ENCODE measurements around the gene C6orf89.

The C6orf89 gene

GRCh38 chr6:36964908-36965307, 79.2 kb downstream of the C6orf89 start:
- no peaks in the 10 kb centered on the region for H3K9me3 ChIP-seq (ENCODE audit: insufficient read depth, low read depth, low read length)
- WGBS: 93% methylated on average over 4 of the region's 4 CpGs
- no peaks in the 10 kb centered on the region for H3K4me1 ChIP-seq (ENCODE audit: insufficient read depth, low read length)
- H3K27ac ChIP-seq (ENCODE audit: low read depth, low read length): no peak overlapping the region
- H3K36me3 ChIP-seq (ENCODE audit: insufficient read depth, low read length): peaks cover 29% of the 10 kb centered on the region
- no peak overlapping the region for H3K9ac ChIP-seq (ENCODE audit: low read depth, low read length)
- no peaks in the 10 kb centered on the region for H3K27me3 ChIP-seq (ENCODE audit: insufficient read depth, low read length)
- no peak overlapping the region for H3K4me3 ChIP-seq (ENCODE audit: low read length)

GRCh38 chr6:36967301-36967700, 81.5 kb downstream of the C6orf89 start:
- H3K4me1 ChIP-seq (ENCODE audit: insufficient read depth, low read length): no peaks in the 10 kb centered on the region
- peaks cover 52% of the 10 kb centered on the region for H3K36me3 ChIP-seq (ENCODE audit: insufficient read depth, low read length)
- H3K9me3 ChIP-seq (ENCODE audit: insufficient read depth, low read depth, low read length): no peaks in the 10 kb centered on the region
- no peak overlapping the region for H3K4me3 ChIP-seq (ENCODE audit: low read length)
- no peak overlapping the region for H3K27ac ChIP-seq (ENCODE audit: low read depth, low read length)
- 93% methylated on average over 3 of the region's 3 CpGs for WGBS
- no peak overlapping the region for H3K9ac ChIP-seq (ENCODE audit: low read depth, low read length)
- H3K27me3 ChIP-seq (ENCODE audit: insufficient read depth, low read length): no peaks in the 10 kb centered on the region

GRCh38 chr6:36967757-36968156, 82.0 kb downstream of the C6orf89 start:
- H3K27ac ChIP-seq (ENCODE audit: low read depth, low read length): no peak overlapping the region
- no peaks in the 10 kb centered on the region for H3K27me3 ChIP-seq (ENCODE audit: insufficient read depth, low read length)
- no peaks in the 10 kb centered on the region for H3K4me1 ChIP-seq (ENCODE audit: insufficient read depth, low read length)
- WGBS: 94% methylated on average over 4 of the region's 4 CpGs
- no peak overlapping the region for H3K9ac ChIP-seq (ENCODE audit: low read depth, low read length)
- no peak overlapping the region for H3K4me3 ChIP-seq (ENCODE audit: low read length)
- no peaks in the 10 kb centered on the region for H3K9me3 ChIP-seq (ENCODE audit: insufficient read depth, low read depth, low read length)
- H3K36me3 ChIP-seq (ENCODE audit: insufficient read depth, low read length): peaks cover 57% of the 10 kb centered on the region

- H3K9ac ChIP-seq (ENCODE audit: low read depth, low read length): no peak overlapping the region
- no peak overlapping the region for H3K4me3 ChIP-seq (ENCODE audit: low read length)
- H3K36me3 ChIP-seq (ENCODE audit: insufficient read depth, low read length): peaks cover 64% of the 10 kb centered on the region
- H3K4me1 ChIP-seq (ENCODE audit: insufficient read depth, low read length): no peaks in the 10 kb centered on the region
- no peak overlapping the region for H3K27ac ChIP-seq (ENCODE audit: low read depth, low read length)
- H3K9me3 ChIP-seq (ENCODE audit: insufficient read depth, low read depth, low read length): no peaks in the 10 kb centered on the region
- WGBS: 96% methylated on average over 16 of the region's 16 CpGs
- no peaks in the 10 kb centered on the region for H3K27me3 ChIP-seq (ENCODE audit: insufficient read depth, low read length)
Observed at GRCh38 chr6:36968266-36968977, 82.7 kb downstream of the C6orf89 start.

GRCh38 chr6:36969240-36969691, 83.5 kb downstream of the C6orf89 start:
- H3K36me3 ChIP-seq (ENCODE audit: insufficient read depth, low read length): peaks cover 72% of the 10 kb centered on the region
- H3K27me3 ChIP-seq (ENCODE audit: insufficient read depth, low read length): no peaks in the 10 kb centered on the region
- no peak overlapping the region for H3K9ac ChIP-seq (ENCODE audit: low read depth, low read length)
- no peak overlapping the region for H3K4me3 ChIP-seq (ENCODE audit: low read length)
- no peaks in the 10 kb centered on the region for H3K4me1 ChIP-seq (ENCODE audit: insufficient read depth, low read length)
- WGBS: 92% methylated on average over 14 of the region's 14 CpGs
- H3K9me3 ChIP-seq (ENCODE audit: insufficient read depth, low read depth, low read length): no peaks in the 10 kb centered on the region
- H3K27ac ChIP-seq (ENCODE audit: low read depth, low read length): no peak overlapping the region

- Histone ChIP-seq H3K27me3 (ENCODE audit: insufficient read depth, low read length) (no peaks in the 10 kb centered on the region), H3K4me3 (ENCODE audit: low read length) (no peak overlapping the region), H3K36me3 (ENCODE audit: insufficient read depth, low read length) (peaks cover 82% of the 10 kb centered on the region), H3K27ac (ENCODE audit: low read depth, low read length) (no peak overlapping the region), H3K4me1 (ENCODE audit: insufficient read depth, low read length) (no peaks in the 10 kb centered on the region), H3K9ac (ENCODE audit: low read depth, low read length) (no peak overlapping the region), H3K9me3 (ENCODE audit: insufficient read depth, low read depth, low read length) (no peaks in the 10 kb centered on the region)
- WGBS: 95% methylated on average over 16 of the region's 17 CpGs
Observed at GRCh38 chr6:36969988-36970891, 84.5 kb downstream of the C6orf89 start.

GRCh38 chr6:36970892-36971842, 85.4 kb downstream of the C6orf89 start:
- H3K9ac ChIP-seq (ENCODE audit: low read depth, low read length): no peak overlapping the region
- H3K27ac ChIP-seq (ENCODE audit: low read depth, low read length): no peak overlapping the region
- H3K9me3 ChIP-seq (ENCODE audit: insufficient read depth, low read depth, low read length): no peaks in the 10 kb centered on the region
- H3K36me3 ChIP-seq (ENCODE audit: insufficient read depth, low read length): peaks cover 91% of the 10 kb centered on the region
- no peak overlapping the region for H3K4me3 ChIP-seq (ENCODE audit: low read length)
- no peaks in the 10 kb centered on the region for H3K27me3 ChIP-seq (ENCODE audit: insufficient read depth, low read length)
- 91% methylated on average over 17 of the region's 17 CpGs for WGBS
- H3K4me1 ChIP-seq (ENCODE audit: insufficient read depth, low read length): no peaks in the 10 kb centered on the region

- peaks cover 100% of the 10 kb centered on the region for H3K36me3 ChIP-seq (ENCODE audit: insufficient read depth, low read length)
- H3K27me3 ChIP-seq (ENCODE audit: insufficient read depth, low read length): no peaks in the 10 kb centered on the region
- no peaks in the 10 kb centered on the region for H3K9me3 ChIP-seq (ENCODE audit: insufficient read depth, low read depth, low read length)
- no peak overlapping the region for H3K27ac ChIP-seq (ENCODE audit: low read depth, low read length)
- H3K4me3 ChIP-seq (ENCODE audit: low read length): no peak overlapping the region
- no peak overlapping the region for H3K9ac ChIP-seq (ENCODE audit: low read depth, low read length)
- WGBS: 93% methylated on average over 14 of the region's 14 CpGs
- no peaks in the 10 kb centered on the region for H3K4me1 ChIP-seq (ENCODE audit: insufficient read depth, low read length)
Observed at GRCh38 chr6:36971921-36972673, 86.3 kb downstream of the C6orf89 start.

GRCh38 chr6:36973190-36973589, 87.4 kb downstream of the C6orf89 start:
- H3K9ac ChIP-seq (ENCODE audit: low read depth, low read length): no peak overlapping the region
- no peaks in the 10 kb centered on the region for H3K9me3 ChIP-seq (ENCODE audit: insufficient read depth, low read depth, low read length)
- H3K4me1 ChIP-seq (ENCODE audit: insufficient read depth, low read length): no peaks in the 10 kb centered on the region
- no peak overlapping the region for H3K27ac ChIP-seq (ENCODE audit: low read depth, low read length)
- H3K27me3 ChIP-seq (ENCODE audit: insufficient read depth, low read length): no peaks in the 10 kb centered on the region
- 91% methylated on average over 1 of the region's 1 CpG for WGBS
- H3K36me3 ChIP-seq (ENCODE audit: insufficient read depth, low read length): peaks cover 100% of the 10 kb centered on the region
- H3K4me3 ChIP-seq (ENCODE audit: low read length): no peak overlapping the region

GRCh38 chr6:36973647-36974046, 87.9 kb downstream of the C6orf89 start:
- no peaks in the 10 kb centered on the region for H3K4me1 ChIP-seq (ENCODE audit: insufficient read depth, low read length)
- no peak overlapping the region for H3K4me3 ChIP-seq (ENCODE audit: low read length)
- WGBS: 93% methylated on average over 4 of the region's 4 CpGs
- no peaks in the 10 kb centered on the region for H3K27me3 ChIP-seq (ENCODE audit: insufficient read depth, low read length)
- peaks cover 100% of the 10 kb centered on the region for H3K36me3 ChIP-seq (ENCODE audit: insufficient read depth, low read length)
- no peak overlapping the region for H3K9ac ChIP-seq (ENCODE audit: low read depth, low read length)
- H3K9me3 ChIP-seq (ENCODE audit: insufficient read depth, low read depth, low read length): no peaks in the 10 kb centered on the region
- H3K27ac ChIP-seq (ENCODE audit: low read depth, low read length): no peak overlapping the region

Data from HUES64 (cell line).